K562 (cell line): ENCODE measurements around the gene SARS2. TPM values are rescaled to one million over a fixed set of nuclear protein-coding genes. Genes with fewer than 3 reads are reported as not detected.

Experiments
- ATAC-seq: fragments of 200-7000 bp; cut with Tn5 transposase; 3 replicates; pipeline ENCODE4 v1.9.1; 2020; ENCODE audit warnings: moderate library complexity
- BruUV-seq: library from RNA; stranded (reverse); fragments of 400-500 nt; replicated peaks from 2 replicates; lab custom pipeline; 2021; lab: Mats Ljungman, UMichigan
- CTCF ChIA-PET: fragments of 300-600 bp; formaldehyde crosslinking; extraction: SDS; loops from one replicate; lab custom pipeline; 2021; ENCODE audit warnings: low intra/inter-chr PET ratio; lab: Yijun Ruan, JAX
- POLR2A ChIA-PET: fragments of 300-600, 350-650 bp; sonication (Branson Sonifier 250); formaldehyde crosslinking; extraction: SDS; loops from one replicate; lab custom pipeline; 2021; ENCODE audit warnings: antibody characterized with exemption, inconsistent platforms; lab: Yijun Ruan, JAX
- DNase-seq, 4 experiments: peaks; one replicate each; pipeline versions ENCODE4 v3.0.0 to v3.0.0-alpha.2; 2011 to 2018; ENCODE audit warnings: low spot score in 3 of 4, mixed read lengths in 3 of 4; ENCODE audit errors: extremely low read depth in 1 of 4
- FAIRE-seq: peaks from 2 replicates; lab custom pipeline; 2011; peaks lifted over from hg19 to GRCh38; lab: Jason Lieb, UNC
- H2AFZ ChIP-seq: 2 replicates; pipeline ENCODE4 v1.6.0; 2011; ENCODE audit warnings: low read depth, low read length, control low read depth, inconsistent platforms
- H3K27ac ChIP-seq: fragments of 200-600 bp; 3 replicates; pipeline ENCODE4 v1.8.0; 2011; ENCODE audit warnings: low read depth, mild to moderate bottlenecking, control low read depth, inconsistent platforms, low read length, moderate library complexity, mixed read lengths; ENCODE audit errors: extremely low read depth
- H3K27me3 ChIP-seq, 2 experiments: fragments of 300-600 bp in 1 of 2; 2 replicates in 1 of 2; 3 replicates in 1 of 2; pipeline versions ENCODE4 v1.6.0 to v1.8.0; 2011; ENCODE audit warnings: inconsistent platforms in 2 of 2, low read length in 2 of 2, mild to moderate bottlenecking in 1 of 2, mixed read lengths in 1 of 2, moderate library complexity in 1 of 2; ENCODE audit not compliant: control insufficient read depth in 2 of 2, insufficient read depth in 2 of 2
- H3K36me3 ChIP-seq: fragments of 300-600 bp; 3 replicates; pipeline ENCODE4 v1.8.0; 2011; ENCODE audit warnings: mild to moderate bottlenecking, low read length, inconsistent platforms; ENCODE audit not compliant: control insufficient read depth, insufficient read depth
- H3K4me1 ChIP-seq, 2 experiments: fragments of 200-600 bp in 1 of 2; replicated peaks in 1 of 2; 2 replicates in 1 of 2; 3 replicates in 1 of 2; pipeline versions ENCODE4 v1.5.1 to v1.8.0; 2011; ENCODE audit warnings: inconsistent platforms in 2 of 2, low read length in 2 of 2, mild to moderate bottlenecking in 1 of 2, mixed read lengths in 1 of 2, moderate library complexity in 1 of 2; ENCODE audit not compliant: control insufficient read depth in 2 of 2, insufficient read depth in 2 of 2
- H3K4me2 ChIP-seq: 2 replicates; pipeline ENCODE4 v1.6.1; 2011; ENCODE audit warnings: low read length, control low read depth, inconsistent platforms, mixed read lengths; ENCODE audit not compliant: insufficient read depth
- H3K4me3 ChIP-seq: fragments of 200-600 bp; sonication (generic), shearing (Covaris generic); 2 replicates; pipeline ENCODE4 v1.5.1; 2016; ENCODE audit warnings: control low read depth, inconsistent platforms
- H3K79me2 ChIP-seq: fragments of 200-600 bp; 3 replicates; pipeline ENCODE4 v1.8.0; 2011; ENCODE audit warnings: low read length, inconsistent platforms; ENCODE audit not compliant: control insufficient read depth, insufficient read depth
- H3K9ac ChIP-seq, 2 experiments: 2 replicates each; pipeline versions ENCODE4 v1.6.0 to v1.6.1; 2011; ENCODE audit warnings: low read depth in 2 of 2, low read length in 2 of 2, control low read depth in 1 of 2, inconsistent platforms in 1 of 2, mild to moderate bottlenecking in 1 of 2, mixed read lengths in 1 of 2; ENCODE audit not compliant: insufficient read depth in 1 of 2
- H3K9me1 ChIP-seq: one replicate; pipeline ENCODE4 v1.6.0; 2011; ENCODE audit warnings: inconsistent platforms, mild to moderate bottlenecking, low read length, moderate library complexity; ENCODE audit not compliant: control insufficient read depth, insufficient read depth
- H3K9me3 ChIP-seq: replicated peaks from 2 replicates; pipeline ENCODE4 v1.5.1; 2011; ENCODE audit warnings: low read depth, low read length, inconsistent platforms; ENCODE audit not compliant: control insufficient read depth, insufficient read depth
- H4K20me1 ChIP-seq: replicated peaks from 2 replicates; pipeline ENCODE4 v1.6.1; 2011; ENCODE audit warnings: low read length, inconsistent platforms, mixed read lengths; ENCODE audit not compliant: control insufficient read depth, insufficient read depth
- GABPA ChIP-seq: fragments of 200-800 bp; sonication (Bioruptor generic); conservative IDR thresholded peaks from 2 replicates; pipeline ENCODE4 v1.6.1; 2016; ENCODE audit warnings: low read depth, missing genetic modification characterization, missing compliant biosample characterization
- NR2F6 ChIP-seq: fragments of 450-650 bp; formaldehyde crosslinking; IDR thresholded peaks from 2 replicates; pipeline ENCODE4 v1.4.0; 2020; ENCODE audit warnings: mild to moderate bottlenecking
- RBFOX2 ChIP-seq: fragments of 200-400 bp; formaldehyde crosslinking; IDR thresholded peaks from 2 replicates; pipeline ENCODE4 v1.6.1; 2017; ENCODE audit warnings: low read depth, mild to moderate bottlenecking, low read length, moderate library complexity
- RNF2 ChIP-seq: sonication (generic); IDR thresholded peaks from 2 replicates; pipeline ENCODE4 v1.6.1; 2016
- ZBED1 ChIP-seq: IDR thresholded peaks from 2 replicates; pipeline ENCODE4 v1.6.1; 2014
- ZNF324 ChIP-seq: fragments of 250-450 bp; sonication (Bioruptor Pico); IDR thresholded peaks from 2 replicates; pipeline ENCODE4 v1.4.0; 2020; ENCODE audit warnings: mild to moderate bottlenecking
- ZNF644 ChIP-seq: fragments of 200-800 bp; sonication (Bioruptor generic); IDR thresholded peaks from 2 replicates; pipeline ENCODE4 v1.6.1; 2016; ENCODE audit warnings: low read depth, missing genetic modification characterization, missing compliant biosample characterization
- WGBS: fragments of 100-300 bp; shearing (Covaris generic); methylation state at CpG from one replicate; pipeline ENCODE4 v1.1.6; 2016; ENCODE audit warnings: low coverage, mixed read lengths; ENCODE audit not compliant: insufficient coverage; ENCODE audit errors: missing lambda C conversion rate; 5-methylcytosine and 5-hydroxymethylcytosine counted together
- in situ Hi-C: fragments of 300-500 bp; cut with MboI; formaldehyde crosslinking; loops from 4 replicates; pipeline ENCODE4 v1.15.0; 2018; ENCODE audit warnings: inconsistent platforms, mixed read lengths
- intact Hi-C: fragments of 100-400 bp; cut with micrococcal nuclease; formaldehyde crosslinking; loops from 2 replicates; pipeline ENCODE4 v1.14.2; 2022
- polyA plus RNA-seq, 8 experiments: library from polyadenylated mRNA; depleted of rRNA in 4 of 8; stranded (reverse) in 5 of 8; unstranded in 3 of 8; fragments of >200 nt; fragmentation: Nextera tagmentation in 2 of 8; fragmentation: Illumina TruSeq in 1 of 8; extraction: Ambion mirVana in 2 of 8; extraction: Trizol in 1 of 8; gene quantifications; 2 replicates each; pipeline versions ENCODE4 v1.2.1 to v1.2.3, GENCODE V29; 2011 to 2014; ENCODE audit warnings: inconsistent platforms in 1 of 8, missing spikeins in 1 of 8
- total RNA-seq, 7 experiments: library from RNA; depleted of rRNA in 6 of 7; stranded (reverse); fragments of >200 nt in 6 of 7; fragmentation: Illumina TruSeq in 2 of 7; extraction: Trizol in 2 of 7; gene quantifications; 2 replicates each; pipeline versions ENCODE4 v1.2.1 to v1.2.3, GENCODE V29; 2011 to 2021; ENCODE audit warnings: low replicate concordance in 1 of 7
- TF ChIP-seq, protein P1 (sequence below): fragments of 250-450 bp; sonication (Bioruptor Pico); IDR thresholded peaks from 2 replicates; pipeline ENCODE4 v1.5.0; 2022; ENCODE audit warnings: mild to moderate bottlenecking
- TF ChIP-seq, protein P2 (sequence below), 2 experiments: fragments of 250-450 bp in 1 of 2; fragments of 450-650 bp in 1 of 2; sonication (Bioruptor Pico) in 1 of 2; IDR thresholded peaks; 2 replicates each; pipeline versions ENCODE4 v1.6.1 to v1.8.0; 2016 to 2021; ENCODE audit warnings: mild to moderate bottlenecking in 2 of 2, moderate library complexity in 2 of 2, missing compliant biosample characterization in 1 of 2, missing genetic modification characterization in 1 of 2
- TF ChIP-seq, protein P3 (sequence below): fragments of 450-650 bp; formaldehyde crosslinking; IDR thresholded peaks from 2 replicates; pipeline ENCODE4 v1.4.0; 2022; ENCODE audit warnings: missing genetic modification characterization
- TF ChIP-seq, protein P4 (sequence below): sonication (generic); formaldehyde crosslinking; IDR thresholded peaks from 2 replicates; pipeline ENCODE4 v1.8.0; 2022; ENCODE audit warnings: mild to moderate bottlenecking, missing genetic modification reagents

SARS2 gene
- total and polyA plus RNA-seq, 9 of the 15 experiments (the other 6 are each of a cell fraction or from before 2014, with no cell fraction given) = 3.1 to 59.1 (median 31.7) TPM

DNA sequence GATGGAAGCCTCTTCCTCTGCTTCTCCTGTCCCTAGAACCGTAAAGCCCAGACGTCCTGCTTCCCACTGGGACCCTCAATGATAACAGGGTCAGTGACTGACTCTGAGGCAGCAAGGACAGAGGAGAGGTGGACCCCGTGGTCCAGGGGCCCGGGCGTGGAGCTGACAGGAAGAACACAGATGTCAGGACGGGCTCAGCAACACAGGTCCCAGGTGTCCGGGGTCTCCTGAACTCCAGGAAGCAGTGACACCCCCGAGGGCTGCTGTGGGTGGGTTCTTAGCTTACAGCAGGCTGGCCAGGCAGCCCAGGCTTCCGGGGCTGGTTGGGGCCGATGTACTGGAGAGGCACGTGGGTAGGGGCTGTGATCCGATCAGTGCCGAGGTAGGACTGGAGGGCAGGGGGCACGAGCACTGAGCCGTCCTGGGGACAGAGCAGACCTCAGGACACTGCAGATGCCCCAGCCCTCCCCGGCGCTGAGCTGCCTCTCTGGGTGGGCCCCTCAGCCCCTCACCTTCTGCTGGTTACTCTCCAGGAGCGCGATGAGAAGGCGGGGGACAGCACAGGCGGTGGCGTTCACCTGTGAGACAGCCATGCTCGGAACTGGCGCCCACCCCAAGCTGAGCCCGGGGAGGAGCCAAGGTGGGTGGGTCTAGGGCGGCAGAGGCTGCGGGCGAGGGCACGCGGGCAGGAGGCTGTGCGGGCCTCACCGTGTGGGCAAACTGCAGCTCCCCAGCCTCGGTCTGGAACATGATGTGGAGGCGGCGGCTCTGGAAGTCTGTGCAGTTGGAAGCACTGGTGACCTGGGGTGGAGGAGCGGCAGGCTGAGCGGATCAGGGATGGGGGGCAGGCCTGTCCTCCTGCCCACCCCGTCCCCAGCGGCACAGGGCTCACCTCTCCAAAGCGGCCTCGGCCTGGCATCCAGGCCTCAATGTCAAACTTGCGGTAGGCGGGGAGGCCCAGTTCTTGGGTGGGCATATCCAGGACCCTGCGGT is 14.9 kb downstream of the SARS2 start:
- Histone ChIP-seq H3K9me3 (no peaks in the 10 kb centered on the region), H3K36me3 (peaks cover 9% of the 10 kb centered on the region; the same call in 1 of the 3 replicates), H3K79me2 (no peaks in the 10 kb centered on the region), H3K4me2 (no peak overlapping the region), H3K4me1 (peaks cover 0 to 49% of the 10 kb centered on the region in 2 experiments; a peak in 3 of 5 replicates), H3K9me1 (no peaks in the 10 kb centered on the region), H3K4me3 (no peak overlapping the region), H3K27ac (no peak overlapping the region), H3K9ac (peak overlapping the region in 1 of 2 experiments; percentile 47; a peak in 1 of 4 replicates), H2AFZ (no peak overlapping the region), H4K20me1 (no peaks in the 10 kb centered on the region), H3K27me3 (no peaks in the 10 kb centered on the region)
- peak in 1 of 4 experiments; percentile 8 for DNase-seq
- POLR2A ChIA-PET = interaction anchor here (0.6 to 0.7 kb wide), 2 partner anchors 10 to 11 kb away, joined by 3 to 4 read pairs; no protein-coding TSS in a partner anchor
- TSS peak; percentile 43 for BruUV-seq
- FAIRE-seq = no peak
- intact Hi-C loops = no loop called here
- WGBS = 83% methylated on average over 30 of the region's 44 CpGs
- ATAC-seq = no peak
- CTCF ChIA-PET = no interaction called here
- in situ Hi-C loops = no loop called here
- no peak for TF ChIP-seq RNF2
- no peak for TF ChIP-seq GABPA
- TF ChIP-seq, protein P1, sequence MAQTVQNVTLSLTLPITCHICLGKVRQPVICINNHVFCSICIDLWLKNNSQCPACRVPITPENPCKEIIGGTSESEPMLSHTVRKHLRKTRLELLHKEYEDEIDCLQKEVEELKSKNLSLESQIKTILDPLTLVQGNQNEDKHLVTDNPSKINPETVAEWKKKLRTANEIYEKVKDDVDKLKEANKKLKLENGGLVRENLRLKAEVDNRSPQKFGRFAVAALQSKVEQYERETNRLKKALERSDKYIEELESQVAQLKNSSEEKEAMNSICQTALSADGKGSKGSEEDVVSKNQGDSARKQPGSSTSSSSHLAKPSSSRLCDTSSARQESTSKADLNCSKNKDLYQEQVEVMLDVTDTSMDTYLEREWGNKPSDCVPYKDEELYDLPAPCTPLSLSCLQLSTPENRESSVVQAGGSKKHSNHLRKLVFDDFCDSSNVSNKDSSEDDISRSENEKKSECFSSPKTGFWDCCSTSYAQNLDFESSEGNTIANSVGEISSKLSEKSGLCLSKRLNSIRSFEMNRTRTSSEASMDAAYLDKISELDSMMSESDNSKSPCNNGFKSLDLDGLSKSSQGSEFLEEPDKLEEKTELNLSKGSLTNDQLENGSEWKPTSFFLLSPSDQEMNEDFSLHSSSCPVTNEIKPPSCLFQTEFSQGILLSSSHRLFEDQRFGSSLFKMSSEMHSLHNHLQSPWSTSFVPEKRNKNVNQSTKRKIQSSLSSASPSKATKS (CRISPR knock-in tag) = no peak
- TF ChIP-seq ZBED1 = no peak
- TF ChIP-seq, protein P2, sequence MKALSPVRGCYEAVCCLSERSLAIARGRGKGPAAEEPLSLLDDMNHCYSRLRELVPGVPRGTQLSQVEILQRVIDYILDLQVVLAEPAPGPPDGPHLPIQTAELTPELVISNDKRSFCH (CRISPR knock-in tag; IDR thresholded peaks at IDR 0.05) = no peak
- TF ChIP-seq, protein P2 (tag; IDR thresholded peaks at IDR 0.05) = no peak
- TF ChIP-seq RBFOX2 = 0 out of 2 replicates have a peak, but pooled peaks have one; percentile 19
- no peak for TF ChIP-seq ZNF644 (tag)
- TF ChIP-seq ZNF324 = no peak
- TF ChIP-seq, protein P3, sequence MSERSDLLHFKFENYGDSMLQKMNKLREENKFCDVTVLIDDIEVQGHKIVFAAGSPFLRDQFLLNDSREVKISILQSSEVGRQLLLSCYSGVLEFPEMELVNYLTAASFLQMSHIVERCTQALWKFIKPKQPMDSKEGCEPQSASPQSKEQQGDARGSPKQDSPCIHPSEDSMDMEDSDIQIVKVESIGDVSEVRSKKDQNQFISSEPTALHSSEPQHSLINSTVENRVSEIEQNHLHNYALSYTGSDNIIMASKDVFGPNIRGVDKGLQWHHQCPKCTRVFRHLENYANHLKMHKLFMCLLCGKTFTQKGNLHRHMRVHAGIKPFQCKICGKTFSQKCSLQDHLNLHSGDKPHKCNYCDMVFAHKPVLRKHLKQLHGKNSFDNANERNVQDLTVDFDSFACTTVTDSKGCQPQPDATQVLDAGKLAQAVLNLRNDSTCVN (CRISPR knock-in tag) = no peak
- TF ChIP-seq, protein P4, sequence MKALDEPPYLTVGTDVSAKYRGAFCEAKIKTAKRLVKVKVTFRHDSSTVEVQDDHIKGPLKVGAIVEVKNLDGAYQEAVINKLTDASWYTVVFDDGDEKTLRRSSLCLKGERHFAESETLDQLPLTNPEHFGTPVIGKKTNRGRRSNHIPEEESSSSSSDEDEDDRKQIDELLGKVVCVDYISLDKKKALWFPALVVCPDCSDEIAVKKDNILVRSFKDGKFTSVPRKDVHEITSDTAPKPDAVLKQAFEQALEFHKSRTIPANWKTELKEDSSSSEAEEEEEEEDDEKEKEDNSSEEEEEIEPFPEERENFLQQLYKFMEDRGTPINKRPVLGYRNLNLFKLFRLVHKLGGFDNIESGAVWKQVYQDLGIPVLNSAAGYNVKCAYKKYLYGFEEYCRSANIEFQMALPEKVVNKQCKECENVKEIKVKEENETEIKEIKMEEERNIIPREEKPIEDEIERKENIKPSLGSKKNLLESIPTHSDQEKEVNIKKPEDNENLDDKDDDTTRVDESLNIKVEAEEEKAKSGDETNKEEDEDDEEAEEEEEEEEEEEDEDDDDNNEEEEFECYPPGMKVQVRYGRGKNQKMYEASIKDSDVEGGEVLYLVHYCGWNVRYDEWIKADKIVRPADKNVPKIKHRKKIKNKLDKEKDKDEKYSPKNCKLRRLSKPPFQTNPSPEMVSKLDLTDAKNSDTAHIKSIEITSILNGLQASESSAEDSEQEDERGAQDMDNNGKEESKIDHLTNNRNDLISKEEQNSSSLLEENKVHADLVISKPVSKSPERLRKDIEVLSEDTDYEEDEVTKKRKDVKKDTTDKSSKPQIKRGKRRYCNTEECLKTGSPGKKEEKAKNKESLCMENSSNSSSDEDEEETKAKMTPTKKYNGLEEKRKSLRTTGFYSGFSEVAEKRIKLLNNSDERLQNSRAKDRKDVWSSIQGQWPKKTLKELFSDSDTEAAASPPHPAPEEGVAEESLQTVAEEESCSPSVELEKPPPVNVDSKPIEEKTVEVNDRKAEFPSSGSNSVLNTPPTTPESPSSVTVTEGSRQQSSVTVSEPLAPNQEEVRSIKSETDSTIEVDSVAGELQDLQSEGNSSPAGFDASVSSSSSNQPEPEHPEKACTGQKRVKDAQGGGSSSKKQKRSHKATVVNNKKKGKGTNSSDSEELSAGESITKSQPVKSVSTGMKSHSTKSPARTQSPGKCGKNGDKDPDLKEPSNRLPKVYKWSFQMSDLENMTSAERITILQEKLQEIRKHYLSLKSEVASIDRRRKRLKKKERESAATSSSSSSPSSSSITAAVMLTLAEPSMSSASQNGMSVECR (CRISPR knock-in tag) = no peak
- TF ChIP-seq NR2F6 = no peak
